Measurements from ENCODE around the gene PHLDB3. TPM values are rescaled to one million over a fixed set of nuclear protein-coding genes. Genes with fewer than 3 reads are reported as not detected.

PHLDB3 gene
- total and polyA plus RNA-seq, 2 of the 4 experiments (the other 2 are of a cell fraction) = 2.9 to 10.6 TPM

GRCh38 chr19:43437712-43438111 lies 66.8 kb downstream of the PHLDB3 start:
- peak overlapping the region; percentile 28 for H2AK9ac ChIP-seq (replicated peaks; ENCODE audit: low read depth, low read length, poor library complexity)
- no peak for DNase-seq
- H3K4me1 ChIP-seq (ENCODE audit: control insufficient read depth, insufficient read depth, low read length) = peaks cover 3% of the 10 kb centered on the region; the same call in 1 of the 2 replicates
- no peaks in the 10 kb centered on the region; the same call in none of the 2 replicates for H4K20me1 ChIP-seq (ENCODE audit: insufficient read depth, low read length)
- no peak overlapping the region for H2BK20ac ChIP-seq (ENCODE audit: low read depth, low read length)
- H3K56ac ChIP-seq (ENCODE audit: extremely low read depth, insufficient read depth, low read length) = no peak overlapping the region
- H3K4me3 ChIP-seq (ENCODE audit: insufficient read depth, low read depth, low read length) = no peak overlapping the region
- no TSS peak for BruUV-seq (replicated peaks)
- in situ Hi-C loops (cut with MboI; ENCODE audit: low sequenced_read_pairs) = no loop called here
- H2AK5ac ChIP-seq (ENCODE audit: low read depth, low read length) = no peak overlapping the region
- no peak overlapping the region for H3K9ac ChIP-seq (ENCODE audit: low read depth, low read length)
- H3K27ac ChIP-seq (ENCODE audit: insufficient read depth, low read length) = no peak overlapping the region
- no peaks in the 10 kb centered on the region for H3K36me3 ChIP-seq (ENCODE audit: control insufficient read depth, insufficient read depth, low read length)
- H4K5ac ChIP-seq (ENCODE audit: low read depth, low read length) = no peak overlapping the region
- intact Hi-C loops (cut with micrococcal nuclease) = no loop called here
- no peak overlapping the region for H2BK15ac ChIP-seq (ENCODE audit: low read depth, low read length)
- TF ChIP-seq RCOR1 (IDR thresholded peaks at IDR 0.05; ENCODE audit: insufficient replicate concordance, low read length) = no peak
- TF ChIP-seq RAD21 (IDR thresholded peaks at IDR 0.05; ENCODE audit: low read length) = no peak
- no peak for TF ChIP-seq CEBPB (IDR thresholded peaks at IDR 0.05; ENCODE audit: low read depth, low read length)
- no peak for TF ChIP-seq POLR2A (IDR thresholded peaks at IDR 0.05; ENCODE audit: low read depth, low read length)
- no peak for TF ChIP-seq FOS (IDR thresholded peaks at IDR 0.05; ENCODE audit: low read depth, low read length)
- TF ChIP-seq RFX5 (IDR thresholded peaks at IDR 0.05; ENCODE audit: low read depth, low read length) = no peak
- TF ChIP-seq CHD1 (IDR thresholded peaks at IDR 0.05; ENCODE audit: low read depth, low read length) = no peak
- TF ChIP-seq USF2 (IDR thresholded peaks at IDR 0.05; ENCODE audit: low read depth, low read length) = no peak
- no peak for TF ChIP-seq MAFK (IDR thresholded peaks at IDR 0.05; ENCODE audit: low read depth, low read length)
- TF ChIP-seq BHLHE40 (IDR thresholded peaks at IDR 0.05; ENCODE audit: low read depth, low read length) = no peak
- no peak for TF ChIP-seq NFE2L2 (IDR thresholded peaks at IDR 0.05; ENCODE audit: low read depth, low read length)
- no peak for TF ChIP-seq SMC3 (IDR thresholded peaks at IDR 0.05; ENCODE audit: low read depth, low read length)
- no peak for TF ChIP-seq CTCF (conservative IDR thresholded peaks at IDR 0.05; ENCODE audit: low read depth, low read length)
- TF ChIP-seq ELK1 (IDR thresholded peaks at IDR 0.05; ENCODE audit: borderline replicate concordance, low read depth, low read length) = no peak
- TF ChIP-seq MAZ (IDR thresholded peaks at IDR 0.05; ENCODE audit: borderline replicate concordance, low read depth, low read length) = no peak
- no peak for TF ChIP-seq MXI1 (IDR thresholded peaks at IDR 0.05; ENCODE audit: borderline replicate concordance, low read depth, low read length)
- peak overlapping the region; percentile 43; the same call in 1 of the 2 replicates for H3K4ac ChIP-seq (ENCODE audit: low read depth, low read length)
- no peak overlapping the region for H2BK5ac ChIP-seq (ENCODE audit: low read depth, low read length, poor library complexity, severe bottlenecking)
- peak overlapping the region; percentile 17; the same call in 1 of the 2 replicates for H2BK120ac ChIP-seq (ENCODE audit: low read depth, low read length)
- CTCF ChIA-PET = interaction anchor here (2.4 kb wide), 1 partner anchor 12 kb away, joined by 6 read pairs; no protein-coding TSS in a partner anchor
- POLR2A ChIA-PET (ENCODE audit: unreplicated experiment) = no interaction called here
- no peak overlapping the region for H3K18ac ChIP-seq (ENCODE audit: low read depth, low read length)
- dilution Hi-C loops (cut with HindIII; ENCODE audit: low sequenced_read_pairs, unreplicated experiment) = no loop called here
- no peak overlapping the region for H3K23ac ChIP-seq (ENCODE audit: low read depth, low read length)
- H4K8ac ChIP-seq (ENCODE audit: low read depth in 2 of 2, low read length in 2 of 2) = no peak overlapping the region
- 0 out of 2 replicates have a peak, but pooled peaks cover 3% of the 10 kb centered on the region for H3K9me1 ChIP-seq (ENCODE audit: insufficient read depth, low read length)
- no peak overlapping the region for H4K91ac ChIP-seq (ENCODE audit: insufficient read depth, low read depth, low read length)
- no peak overlapping the region for H3K4me2 ChIP-seq (ENCODE audit: low read depth, low read length)
- H3K9me3 ChIP-seq (ENCODE audit: control insufficient read depth, insufficient read depth, low read length) = peaks cover 3% of the 10 kb centered on the region; the same call in 1 of the 2 replicates
- H3K27me3 ChIP-seq (ENCODE audit: control insufficient read depth, insufficient read depth, low read length) = 0 out of 2 replicates have a peak, but pooled peaks cover 2% of the 10 kb centered on the region
- no peak overlapping the region for H3K14ac ChIP-seq (replicated peaks; ENCODE audit: low read depth, low read length)
- 40% methylated on average over 1 of the region's 6 CpGs; no CpG with 5 or more reads in 1 of the 2 experiments for WGBS, 2 experiments (ENCODE audit: extremely low coverage in 2 of 2, insufficient read length in 1 of 2)
- no peak for ATAC-seq (ENCODE audit: low read depth)
- H2AFZ ChIP-seq (replicated peaks; ENCODE audit: low read length, poor library complexity) = peak overlapping the region; percentile 21
- no peaks in the 10 kb centered on the region for H3K79me1 ChIP-seq (ENCODE audit: low read depth in 1 of 2, low read length in 2 of 2)
